Adrenal gland (tissue), 12 donors: ENCODE measurements around the gene PPP1R14D. TPM values are rescaled to one million over a fixed set of nuclear protein-coding genes. Genes with fewer than 3 reads are reported as not detected.

ENCODE experiments used
- DNase-seq, 7 donors: peaks; one replicate each; pipeline ENCODE4 v3.0.0-alpha.2; 2019 to 2020
- H3K27ac ChIP-seq, 5 donors: fragments of 200-600 bp; sonication (generic) in 4 of 5; 1 replicate in 3 of 5; 2 replicates in 2 of 5; pipeline versions ENCODE4 v1.5.1 to v1.8.0; 2016 to 2020; ENCODE audit warnings: mild to moderate bottlenecking in 1 of 5
- H3K27me3 ChIP-seq: fragments of 200-600 bp; 2 replicates; pipeline ENCODE4 v1.8.0; 2021
- H3K36me3 ChIP-seq, 2 donors: fragments of 200-600 bp; replicated peaks in 1 of 2; 1 replicate in 1 of 2; 2 replicates in 1 of 2; pipeline versions ENCODE4 v1.5.1 to v1.8.0; 2018 to 2022
- H3K4me1 ChIP-seq, 2 donors: fragments of 200-600 bp; replicated peaks in 1 of 2; 1 replicate in 1 of 2; 2 replicates in 1 of 2; pipeline versions ENCODE4 v1.5.1 to v1.8.0; 2018 to 2021
- H3K4me3 ChIP-seq, 4 donors: fragments of 200-600 bp; sonication (generic) in 3 of 4; one replicate each; pipeline ENCODE4 v1.5.1; 2016 to 2018
- H3K9me3 ChIP-seq, 3 donors: fragments of 200-600 bp; sonication (generic) in 1 of 3; replicated peaks in 1 of 3; 1 replicate in 2 of 3; 2 replicates in 1 of 3; pipeline versions ENCODE4 v1.5.1 to v1.8.0; 2016 to 2021
- POLR2A ChIP-seq, 2 donors: fragments of 450-650 bp; IDR thresholded peaks; one replicate each; pipeline ENCODE4 v1.6.1; 2017; ENCODE audit warnings: antibody characterized with exemption in 2 of 2, mild to moderate bottlenecking in 2 of 2, moderate library complexity in 1 of 2
- whole genome bisulfite sequencing, 4 donors: extraction: QIAGEN DNeasy Blood & Tissue Kit in 2 of 4; methylation state at CpG; one replicate each; pipeline versions ENCODE4 v1.1.5 to v1.1.7; 2013 to 2017; 5-methylcytosine and 5-hydroxymethylcytosine counted together
- intact Hi-C, 2 donors: fragments of 100-400 bp; cut with DNase I; formaldehyde crosslinking; loops; one replicate each; pipeline versions ENCODE4 v1.14.1 to v1.15.0; 2022 to 2023
- polyA plus RNA-seq, 3 donors: library from polyadenylated mRNA; stranded (reverse); fragments of 200-250 nt in 2 of 3; fragments of 350-450 nt in 1 of 3; fragmentation: Illumina TruSeq in 1 of 3; extraction: RNeasy Lipid Tissue Mini Kit (QIAGEN cat#74804) in 1 of 3; gene quantifications; one replicate each; pipeline ENCODE4 v1.2.3, GENCODE V29; 2013 to 2014
- total RNA-seq, 9 donors: library from RNA; depleted of rRNA in 4 of 9; stranded (reverse); fragments of >200 nt in 4 of 9; fragments of 120-200 nt in 1 of 9; fragmentation: NEBNext Ultra II Directional in 1 of 9; extraction: Animal tissue kit (Norgen Biotek cat#: 25700) in 1 of 9; gene quantifications; one replicate each; pipeline versions ENCODE4 v1.1.0 to v1.2.4, GENCODE V29; 2013 to 2023
- TF ChIP-seq, protein P1 (sequence below), 6 experiments: fragments of 450-650 bp in 4 of 6; fragments of 200-600 bp in 2 of 6; sonication (generic) in 1 of 6; IDR thresholded peaks; 1 replicate in 5 of 6; 2 replicates in 1 of 6; pipeline versions ENCODE4 v1.5.1 to v1.8.0; 2016 to 2021; ENCODE audit warnings: antibody characterized with exemption in 6 of 6, mild to moderate bottlenecking in 2 of 6, moderate library complexity in 1 of 6
- donor health status: healthy with polysubstance abuse.
- donor health status: Bipolar disorder and iron deficiency.
- donor health status: DM: yes; HTN: yes; CAD: no.
- donor health status: DM: no; HTN: no; CAD: no.
- donor health status: DM: no; HTN: no; CAD: no.
- donor health status: DM: yes; HTN: yes; CAD: no.

PPP1R14D gene
- total and polyA plus RNA-seq, 12 donors, result not detected

DNA sequence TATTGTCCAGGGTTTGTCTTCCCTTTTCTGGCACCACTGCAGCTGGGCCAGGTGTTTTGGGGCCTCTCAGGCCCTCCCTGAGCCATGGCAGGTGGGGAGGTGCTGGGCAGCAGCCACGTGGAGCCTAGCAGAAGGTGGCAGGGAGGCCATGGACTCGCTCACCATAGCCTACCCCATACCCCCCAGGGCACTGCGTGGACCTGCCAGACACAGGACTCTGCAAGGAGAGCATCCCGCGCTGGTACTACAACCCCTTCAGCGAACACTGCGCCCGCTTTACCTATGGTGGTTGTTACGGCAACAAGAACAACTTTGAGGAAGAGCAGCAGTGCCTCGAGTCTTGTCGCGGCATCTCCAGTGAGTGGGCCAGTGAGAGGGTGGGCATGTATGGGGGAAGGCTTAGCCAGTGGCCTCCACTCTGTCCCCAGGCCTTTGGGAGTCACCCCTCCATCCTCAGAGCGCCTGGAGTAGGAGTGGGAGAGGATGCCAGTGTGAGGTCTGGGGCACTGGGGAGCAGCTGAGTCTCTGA lies 27.3 kb upstream of the PPP1R14D start:
- intact Hi-C loops, result loop anchor here in 1 of 2 donors (5.0 kb wide), 1 partner anchor 37 kb away; the partner anchor contains the start of gene VPS18
- DNase-seq, result no peak
- TF ChIP-seq, protein P1, sequence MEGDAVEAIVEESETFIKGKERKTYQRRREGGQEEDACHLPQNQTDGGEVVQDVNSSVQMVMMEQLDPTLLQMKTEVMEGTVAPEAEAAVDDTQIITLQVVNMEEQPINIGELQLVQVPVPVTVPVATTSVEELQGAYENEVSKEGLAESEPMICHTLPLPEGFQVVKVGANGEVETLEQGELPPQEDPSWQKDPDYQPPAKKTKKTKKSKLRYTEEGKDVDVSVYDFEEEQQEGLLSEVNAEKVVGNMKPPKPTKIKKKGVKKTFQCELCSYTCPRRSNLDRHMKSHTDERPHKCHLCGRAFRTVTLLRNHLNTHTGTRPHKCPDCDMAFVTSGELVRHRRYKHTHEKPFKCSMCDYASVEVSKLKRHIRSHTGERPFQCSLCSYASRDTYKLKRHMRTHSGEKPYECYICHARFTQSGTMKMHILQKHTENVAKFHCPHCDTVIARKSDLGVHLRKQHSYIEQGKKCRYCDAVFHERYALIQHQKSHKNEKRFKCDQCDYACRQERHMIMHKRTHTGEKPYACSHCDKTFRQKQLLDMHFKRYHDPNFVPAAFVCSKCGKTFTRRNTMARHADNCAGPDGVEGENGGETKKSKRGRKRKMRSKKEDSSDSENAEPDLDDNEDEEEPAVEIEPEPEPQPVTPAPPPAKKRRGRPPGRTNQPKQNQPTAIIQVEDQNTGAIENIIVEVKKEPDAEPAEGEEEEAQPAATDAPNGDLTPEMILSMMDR (IDR thresholded peaks at IDR 0.05), result no peak
- TF ChIP-seq POLR2A (IDR thresholded peaks at IDR 0.05), result no peak
- Histone ChIP-seq H3K9me3 (no peaks in the 10 kb centered on the region), H3K4me1 (peaks cover 0 to 5% of the 10 kb centered on the region in 2 donors), H3K27ac (no peak overlapping the region), H3K4me3 (no peak overlapping the region), H3K36me3 (no peaks in the 10 kb centered on the region), H3K27me3 (no peaks in the 10 kb centered on the region)
- WGBS, 4 donors, result 77 to 84% (median 81%) methylated on average over 7 to 13 of the region's 13 CpGs

DNA sequence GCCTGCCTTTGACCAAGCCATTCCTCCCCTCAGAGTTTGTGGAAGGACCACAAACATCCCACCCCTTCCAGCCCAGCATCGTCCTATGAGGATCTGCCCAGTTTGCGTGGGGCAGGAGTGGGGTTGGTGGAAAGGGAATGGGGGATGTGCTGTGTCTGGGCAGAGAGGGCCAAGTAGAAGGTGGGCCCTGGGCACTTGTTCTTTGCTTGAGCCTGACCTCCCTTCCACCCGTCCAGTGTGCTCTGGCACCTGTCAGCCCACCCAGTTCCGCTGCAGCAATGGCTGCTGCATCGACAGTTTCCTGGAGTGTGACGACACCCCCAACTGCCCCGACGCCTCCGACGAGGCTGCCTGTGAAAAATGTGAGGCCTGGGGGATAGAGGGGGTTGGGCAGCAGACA lies 25.7 kb upstream of the PPP1R14D start:
- Histone ChIP-seq H3K9me3 (no peaks in the 10 kb centered on the region), H3K36me3 (no peaks in the 10 kb centered on the region), H3K27ac (no peak overlapping the region), H3K4me3 (no peak overlapping the region), H3K27me3 (no peaks in the 10 kb centered on the region), H3K4me1 (peaks cover 0 to 5% of the 10 kb centered on the region in 2 donors)
- no peak for DNase-seq
- TF ChIP-seq, protein P1 (IDR thresholded peaks at IDR 0.05), result no peak
- no peak for TF ChIP-seq POLR2A (IDR thresholded peaks at IDR 0.05)
- intact Hi-C loops, result no loop called here
- 61 to 100% (median 72%) methylated on average over 2 to 10 of the region's 10 CpGs for WGBS, 4 donors

DNA sequence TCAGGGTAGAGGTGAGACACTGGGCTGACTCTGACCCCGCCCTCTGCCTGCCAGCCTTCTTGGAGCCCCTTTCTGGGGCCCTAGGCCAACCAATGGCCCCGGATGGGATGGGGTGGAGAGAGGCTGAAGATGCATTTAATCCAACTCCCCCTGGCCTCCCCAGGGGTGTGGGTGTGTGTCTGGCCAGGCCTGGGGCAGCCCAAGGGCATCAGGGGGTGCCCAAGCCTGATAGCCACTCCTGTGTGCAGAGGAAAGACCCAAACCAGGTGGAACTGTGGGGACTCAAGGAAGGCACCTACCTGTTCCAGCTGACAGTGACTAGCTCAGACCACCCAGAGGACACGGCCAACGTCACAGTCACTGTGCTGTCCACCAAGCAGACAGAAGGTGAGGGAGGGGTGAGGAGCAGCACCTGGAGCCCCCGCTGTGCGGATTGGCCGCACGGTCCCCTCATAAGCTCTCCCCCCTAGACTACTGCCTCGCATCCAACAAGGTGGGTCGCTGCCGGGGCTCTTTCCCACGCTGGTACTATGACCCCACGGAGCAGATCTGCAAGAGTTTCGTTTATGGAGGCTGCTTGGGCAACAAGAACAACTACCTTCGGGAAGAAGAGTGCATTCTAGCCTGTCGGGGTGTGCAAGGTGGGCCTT lies 24.9 kb upstream of the PPP1R14D start:
- WGBS, 4 donors, result 85 to 89% (median 87%) methylated on average over 9 to 16 of the region's 16 CpGs
- Histone ChIP-seq H3K27me3 (no peaks in the 10 kb centered on the region), H3K9me3 (no peaks in the 10 kb centered on the region), H3K27ac (no peak overlapping the region), H3K36me3 (no peaks in the 10 kb centered on the region), H3K4me3 (no peak overlapping the region), H3K4me1 (peaks cover 0 to 5% of the 10 kb centered on the region in 2 donors)
- TF ChIP-seq, protein P1 (IDR thresholded peaks at IDR 0.05), result no peak
- no peak for TF ChIP-seq POLR2A (IDR thresholded peaks at IDR 0.05)
- DNase-seq, result no peak
- intact Hi-C loops, result no loop called here

DNA sequence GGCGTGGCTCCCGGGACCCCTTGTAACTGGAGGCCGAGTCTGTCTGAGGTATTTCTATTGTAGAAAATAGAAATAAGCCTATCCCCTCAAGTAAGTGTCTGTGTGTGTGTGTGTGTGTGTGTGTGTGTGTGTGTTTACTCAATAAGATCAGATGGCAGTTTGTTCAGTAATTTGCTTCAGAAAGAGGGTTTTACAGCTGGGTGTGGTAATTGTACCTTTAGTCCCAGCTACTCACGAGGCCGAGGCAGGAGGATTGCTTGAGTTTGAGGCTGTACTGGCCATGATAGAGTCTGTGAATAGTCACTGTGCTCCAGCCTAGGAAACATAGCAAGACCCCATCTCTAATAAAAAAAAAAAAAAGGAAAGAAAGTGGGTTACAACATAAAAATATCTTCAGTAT lies 24.0 kb upstream of the PPP1R14D start:
- WGBS, 4 donors, result 87 to 97% (median 92%) methylated on average over 5 of the region's 5 CpGs
- H3K4me1 ChIP-seq, result peaks cover 0 to 4% of the 10 kb centered on the region in 2 donors

More for the DNA sequence above, 24.0 kb upstream of the PPP1R14D start:
- intact Hi-C loops, result no loop called here
- Histone ChIP-seq H3K27me3 (no peaks in the 10 kb centered on the region), H3K27ac (no peak overlapping the region), H3K4me3 (no peak overlapping the region), H3K9me3 (no peaks in the 10 kb centered on the region), H3K36me3 (no peaks in the 10 kb centered on the region)
- TF ChIP-seq POLR2A (IDR thresholded peaks at IDR 0.05), result no peak
- TF ChIP-seq, protein P1 (IDR thresholded peaks at IDR 0.05), result no peak
- no peak for DNase-seq
